ENCODE measurements around the gene PYCARD.

DNA sequence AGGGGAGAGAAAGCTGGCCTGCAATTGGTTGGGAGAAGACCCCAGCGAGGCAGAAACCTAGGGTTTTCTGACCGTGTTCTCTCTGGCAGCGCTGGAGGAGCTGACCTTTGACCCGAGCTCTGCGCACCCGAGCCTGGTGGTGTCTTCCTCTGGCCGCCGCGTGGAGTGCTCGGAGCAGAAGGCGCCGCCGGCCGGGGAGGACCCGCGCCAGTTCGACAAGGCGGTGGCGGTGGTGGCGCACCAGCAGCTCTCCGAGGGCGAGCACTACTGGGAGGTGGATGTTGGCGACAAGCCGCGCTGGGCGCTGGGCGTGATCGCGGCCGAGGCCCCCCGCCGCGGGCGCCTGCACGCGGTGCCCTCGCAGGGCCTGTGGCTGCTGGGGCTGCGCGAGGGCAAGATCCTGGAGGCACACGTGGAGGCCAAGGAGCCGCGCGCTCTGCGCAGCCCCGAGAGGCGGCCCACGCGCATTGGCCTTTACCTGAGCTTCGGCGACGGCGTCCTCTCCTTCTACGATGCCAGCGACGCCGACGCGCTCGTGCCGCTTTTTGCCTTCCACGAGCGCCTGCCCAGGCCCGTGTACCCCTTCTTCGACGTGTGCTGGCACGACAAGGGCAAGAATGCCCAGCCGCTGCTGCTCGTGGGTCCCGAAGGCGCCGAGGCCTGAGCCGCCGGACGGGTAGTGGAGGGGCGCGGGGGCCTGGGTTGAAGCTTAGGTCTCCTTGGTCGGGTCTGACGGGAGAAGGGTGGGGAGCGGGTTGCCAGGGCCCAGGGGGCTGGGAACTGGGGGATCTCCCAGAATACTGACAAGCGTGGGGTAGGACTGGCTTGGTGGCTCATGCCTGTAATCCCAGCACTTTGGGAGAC lies 21.8 kb upstream of the PYCARD start:
- TF ChIP-seq ZFX (IDR thresholded peaks at IDR 0.05): no peak
- TF ChIP-seq, protein P1, sequence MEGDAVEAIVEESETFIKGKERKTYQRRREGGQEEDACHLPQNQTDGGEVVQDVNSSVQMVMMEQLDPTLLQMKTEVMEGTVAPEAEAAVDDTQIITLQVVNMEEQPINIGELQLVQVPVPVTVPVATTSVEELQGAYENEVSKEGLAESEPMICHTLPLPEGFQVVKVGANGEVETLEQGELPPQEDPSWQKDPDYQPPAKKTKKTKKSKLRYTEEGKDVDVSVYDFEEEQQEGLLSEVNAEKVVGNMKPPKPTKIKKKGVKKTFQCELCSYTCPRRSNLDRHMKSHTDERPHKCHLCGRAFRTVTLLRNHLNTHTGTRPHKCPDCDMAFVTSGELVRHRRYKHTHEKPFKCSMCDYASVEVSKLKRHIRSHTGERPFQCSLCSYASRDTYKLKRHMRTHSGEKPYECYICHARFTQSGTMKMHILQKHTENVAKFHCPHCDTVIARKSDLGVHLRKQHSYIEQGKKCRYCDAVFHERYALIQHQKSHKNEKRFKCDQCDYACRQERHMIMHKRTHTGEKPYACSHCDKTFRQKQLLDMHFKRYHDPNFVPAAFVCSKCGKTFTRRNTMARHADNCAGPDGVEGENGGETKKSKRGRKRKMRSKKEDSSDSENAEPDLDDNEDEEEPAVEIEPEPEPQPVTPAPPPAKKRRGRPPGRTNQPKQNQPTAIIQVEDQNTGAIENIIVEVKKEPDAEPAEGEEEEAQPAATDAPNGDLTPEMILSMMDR (IDR thresholded peaks at IDR 0.05 in 2 of 3, conservative IDR thresholded peaks at IDR 0.05 in 1 of 3; ENCODE audit: borderline replicate concordance in 1 of 3, insufficient read depth in 1 of 3, low read depth in 2 of 3, low read length in 2 of 3): no peak
- no peak for TF ChIP-seq POLR2AphosphoS5 (IDR thresholded peaks at IDR 0.05; ENCODE audit: low read depth, low read length)
- no peak for TF ChIP-seq ZNF274 (IDR thresholded peaks at IDR 0.05; ENCODE audit: low read depth, low read length)
- TF ChIP-seq SP1 (IDR thresholded peaks at IDR 0.05; ENCODE audit: low read depth): no peak
- TF ChIP-seq POLR2A (IDR thresholded peaks at IDR 0.05; ENCODE audit: borderline replicate concordance, extremely low read depth, insufficient read depth, insufficient read length): no peak
- TF ChIP-seq EZH2 (IDR thresholded peaks at IDR 0.05): no peak
- no peak for TF ChIP-seq SIN3A (IDR thresholded peaks at IDR 0.05; ENCODE audit: low read depth)

Data from HCT116 (cell line).